Left ventricle myocardium inferior (tissue), 1 donor: Measurements from ENCODE around the gene NAV2. TPM values are rescaled to one million over a fixed set of nuclear protein-coding genes. Genes with fewer than 3 reads are reported as not detected.

Experiments
- DNase-seq: peaks from one replicate; pipeline ENCODE4 v3.0.0-alpha.2; 2020
- H3K27ac ChIP-seq: fragments of 200-600 bp; replicated peaks from 2 replicates; pipeline ENCODE4 v1.8.0; 2021
- H3K27me3 ChIP-seq: fragments of 200-600 bp; 2 replicates; pipeline ENCODE4 v1.8.0; 2021; ENCODE audit warnings: low read depth
- H3K36me3 ChIP-seq: fragments of 200-600 bp; 2 replicates; pipeline ENCODE4 v1.8.0; 2021
- H3K4me1 ChIP-seq: fragments of 200-600 bp; 2 replicates; pipeline ENCODE4 v1.8.0; 2021
- H3K4me3 ChIP-seq: fragments of 200-600 bp; 2 replicates; pipeline ENCODE4 v1.8.0; 2021; ENCODE audit warnings: mild to moderate bottlenecking, moderate library complexity
- H3K9me3 ChIP-seq: fragments of 200-600 bp; replicated peaks from 2 replicates; pipeline ENCODE4 v1.8.0; 2021
- intact Hi-C: fragments of 100-400 bp; cut with micrococcal nuclease; formaldehyde crosslinking; loops from one replicate; pipeline ENCODE4 v1.11.0; 2022
- total RNA-seq: library from RNA; stranded (reverse); fragmentation: NEBNext Ultra II Directional; extraction: Animal tissue kit (Norgen Biotek cat#: 25700); gene quantifications from one replicate; pipeline ENCODE4 v1.2.1, GENCODE V29; 2021
- TF ChIP-seq, protein P1 (sequence below): fragments of 200-600 bp; IDR thresholded peaks from 2 replicates; pipeline ENCODE4 v1.8.0; 2021; ENCODE audit warnings: antibody characterized with exemption, mild to moderate bottlenecking, borderline replicate concordance
- donor health status: DM: no; HTN: yes; CAD: no; lungs with severe emphysema.

Gene NAV2
- total RNA-seq, 1 donor from 2014 or later: 14.3 TPM

DNA sequence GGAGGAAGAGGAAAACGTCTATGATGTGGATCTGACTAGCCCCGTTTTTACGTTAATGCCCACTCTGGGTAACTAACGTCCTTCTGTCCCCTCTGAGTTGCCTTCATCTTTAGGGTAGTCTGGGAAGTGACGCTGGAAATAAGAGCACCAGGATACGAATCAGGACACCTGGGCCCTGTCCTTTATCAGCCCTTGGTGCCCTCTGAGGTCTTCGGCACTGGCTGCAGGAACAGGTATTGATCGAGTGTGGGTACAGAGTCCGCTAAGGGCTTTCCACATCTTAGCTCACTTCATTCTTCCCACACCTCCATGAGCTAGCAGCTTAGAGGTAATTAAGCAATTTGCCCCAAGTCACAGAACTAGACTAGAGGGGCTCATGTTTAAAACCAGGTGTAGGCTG lies 223.8 kb downstream of the NAV2 start:
- DNase-seq: no peak
- Histone ChIP-seq H3K4me1 (peaks cover 14% of the 10 kb centered on the region), H3K27me3 (no peaks in the 10 kb centered on the region), H3K27ac (no peak overlapping the region), H3K36me3 (peaks cover 30% of the 10 kb centered on the region), H3K4me3 (no peak overlapping the region), H3K9me3 (no peaks in the 10 kb centered on the region)
- intact Hi-C loops: no loop called here
- TF ChIP-seq, protein P1, sequence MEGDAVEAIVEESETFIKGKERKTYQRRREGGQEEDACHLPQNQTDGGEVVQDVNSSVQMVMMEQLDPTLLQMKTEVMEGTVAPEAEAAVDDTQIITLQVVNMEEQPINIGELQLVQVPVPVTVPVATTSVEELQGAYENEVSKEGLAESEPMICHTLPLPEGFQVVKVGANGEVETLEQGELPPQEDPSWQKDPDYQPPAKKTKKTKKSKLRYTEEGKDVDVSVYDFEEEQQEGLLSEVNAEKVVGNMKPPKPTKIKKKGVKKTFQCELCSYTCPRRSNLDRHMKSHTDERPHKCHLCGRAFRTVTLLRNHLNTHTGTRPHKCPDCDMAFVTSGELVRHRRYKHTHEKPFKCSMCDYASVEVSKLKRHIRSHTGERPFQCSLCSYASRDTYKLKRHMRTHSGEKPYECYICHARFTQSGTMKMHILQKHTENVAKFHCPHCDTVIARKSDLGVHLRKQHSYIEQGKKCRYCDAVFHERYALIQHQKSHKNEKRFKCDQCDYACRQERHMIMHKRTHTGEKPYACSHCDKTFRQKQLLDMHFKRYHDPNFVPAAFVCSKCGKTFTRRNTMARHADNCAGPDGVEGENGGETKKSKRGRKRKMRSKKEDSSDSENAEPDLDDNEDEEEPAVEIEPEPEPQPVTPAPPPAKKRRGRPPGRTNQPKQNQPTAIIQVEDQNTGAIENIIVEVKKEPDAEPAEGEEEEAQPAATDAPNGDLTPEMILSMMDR: no peak

DNA sequence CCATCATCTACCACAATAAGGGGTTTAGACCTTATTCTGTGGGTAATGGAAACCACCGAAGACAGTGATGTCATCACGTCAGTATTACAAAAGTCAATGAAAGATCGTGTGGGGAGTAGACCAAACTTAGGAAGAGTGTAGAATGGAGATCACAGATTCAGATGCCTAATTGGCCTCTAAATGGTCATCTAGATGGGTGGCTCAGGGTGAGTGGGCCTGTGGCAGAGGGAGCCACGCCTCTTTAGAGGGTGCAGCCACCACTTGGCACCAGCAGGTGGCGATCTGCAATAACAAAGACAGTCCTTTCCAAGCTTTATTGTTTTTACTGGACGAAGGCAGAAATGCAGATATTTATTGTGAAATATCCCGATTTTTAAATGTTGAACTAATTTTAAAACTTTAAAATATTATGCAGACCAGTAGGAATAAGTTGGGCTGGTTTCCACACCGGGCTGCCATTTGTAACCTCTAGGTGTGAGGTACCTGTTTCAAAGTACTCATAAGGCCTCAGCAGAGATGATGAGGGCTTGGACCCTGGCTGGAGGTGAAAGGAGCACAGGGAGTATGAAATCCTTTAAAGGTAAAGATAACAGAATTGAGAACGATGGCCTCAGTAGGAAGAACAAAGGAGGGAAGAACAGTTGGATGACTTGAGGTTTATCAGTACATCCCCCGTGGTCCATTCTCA lies 225.7 kb downstream of the NAV2 start:
- peaks cover 32% of the 10 kb centered on the region for H3K36me3 ChIP-seq
- no peak overlapping the region for H3K27ac ChIP-seq
- no peak overlapping the region for H3K4me3 ChIP-seq
- H3K9me3 ChIP-seq: no peaks in the 10 kb centered on the region
- intact Hi-C loops: no loop called here
- no peaks in the 10 kb centered on the region for H3K27me3 ChIP-seq
- peak; percentile 27 for DNase-seq
- H3K4me1 ChIP-seq: peaks cover 10% of the 10 kb centered on the region
- TF ChIP-seq, protein P1: peak; percentile 86

DNA sequence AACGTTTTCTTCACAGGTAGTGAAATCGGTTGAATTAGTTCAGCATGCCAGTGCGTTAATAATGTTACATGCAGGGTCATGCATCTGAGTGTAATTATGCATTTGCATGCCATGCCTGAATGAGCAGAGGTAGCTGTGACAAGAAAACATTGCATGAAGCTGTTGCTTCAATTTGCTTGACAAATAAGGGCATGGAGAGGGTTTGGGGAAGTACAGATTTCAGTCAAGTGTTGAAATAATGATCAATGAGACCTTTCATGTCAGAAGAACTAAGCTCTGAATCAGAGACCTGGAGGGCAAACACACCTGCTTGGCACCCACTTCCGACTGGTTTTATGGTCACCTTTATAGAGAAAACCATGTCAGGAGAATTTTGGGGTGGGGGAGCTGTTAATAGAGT lies 226.2 kb downstream of the NAV2 start:
- Histone ChIP-seq H3K4me3 (no peak overlapping the region), H3K9me3 (no peaks in the 10 kb centered on the region), H3K4me1 (peaks cover 10% of the 10 kb centered on the region), H3K27ac (no peak overlapping the region), H3K36me3 (peaks cover 26% of the 10 kb centered on the region), H3K27me3 (no peaks in the 10 kb centered on the region)
- DNase-seq: no peak
- TF ChIP-seq, protein P1: no peak
- intact Hi-C loops: no loop called here

DNA sequence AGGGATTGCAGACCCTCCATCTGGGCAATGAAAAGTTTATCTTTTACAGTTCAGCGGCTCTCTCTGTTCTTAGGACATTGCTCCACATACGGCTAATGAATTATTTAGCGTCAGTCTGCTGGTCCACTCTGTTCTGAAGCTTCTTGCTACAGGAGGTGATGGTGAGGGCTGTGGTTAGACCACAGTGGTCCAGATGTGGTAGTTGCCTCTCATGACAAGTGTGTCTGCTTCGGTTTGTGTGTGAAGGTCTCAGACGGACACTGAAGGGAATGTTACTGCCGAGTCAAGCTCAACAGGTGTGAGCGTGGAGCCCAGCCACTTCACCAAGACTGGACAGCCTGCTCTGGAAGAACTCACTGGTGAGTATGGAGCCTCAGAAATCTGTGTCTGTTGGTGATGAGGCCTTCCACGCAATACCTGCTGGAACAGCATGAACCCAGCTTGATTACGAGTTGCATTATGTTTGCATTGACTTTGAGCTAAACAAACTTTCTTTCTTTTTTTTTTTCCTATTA lies 226.8 kb downstream of the NAV2 start:
- Histone ChIP-seq H3K4me1 (peaks cover 10% of the 10 kb centered on the region), H3K27me3 (no peaks in the 10 kb centered on the region), H3K27ac (no peak overlapping the region), H3K9me3 (no peaks in the 10 kb centered on the region), H3K36me3 (peaks cover 20% of the 10 kb centered on the region), H3K4me3 (no peak overlapping the region)
- TF ChIP-seq, protein P1: no peak
- DNase-seq: no peak
- intact Hi-C loops: no loop called here

DNA sequence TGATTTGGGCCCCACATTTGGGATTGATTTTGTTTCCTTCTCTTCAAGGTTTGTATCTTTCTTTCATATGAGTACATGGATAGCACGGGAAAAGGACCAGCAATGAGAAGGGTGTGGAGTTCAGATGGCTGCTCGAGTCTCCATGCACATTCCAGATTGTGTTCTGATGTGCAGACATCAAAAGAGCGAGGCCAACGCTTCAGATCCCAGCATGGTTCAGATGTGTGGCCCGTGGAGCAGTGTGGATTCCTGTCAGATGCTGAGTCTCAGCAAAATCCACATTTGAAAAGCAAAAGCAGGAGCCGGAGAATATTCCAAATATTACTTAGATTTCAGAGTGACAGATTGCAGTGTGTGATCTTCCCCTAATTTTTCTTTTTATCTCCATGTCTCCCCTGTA lies 228.2 kb downstream of the NAV2 start:
- H3K36me3 ChIP-seq: peaks cover 17% of the 10 kb centered on the region
- H3K4me3 ChIP-seq: no peak overlapping the region
- H3K9me3 ChIP-seq: no peaks in the 10 kb centered on the region
- H3K27ac ChIP-seq: no peak overlapping the region
- intact Hi-C loops: loop anchor here (10.0 kb wide), 1 partner anchor 384 kb away; no protein-coding TSS in a partner anchor
- TF ChIP-seq, protein P1: no peak
- no peaks in the 10 kb centered on the region for H3K4me1 ChIP-seq
- no peaks in the 10 kb centered on the region for H3K27me3 ChIP-seq
- DNase-seq: no peak
